Ovary (tissue), 9 donors: ENCODE data around the gene DENND1A. TPM values are rescaled to one million over a fixed set of nuclear protein-coding genes. Genes with fewer than 3 reads are reported as not detected.

Experiments used
- DNase-seq, 5 donors: peaks; one replicate each; pipeline ENCODE4 v3.0.0-alpha.2; 2019 to 2020
- H3K27ac ChIP-seq, 2 donors: fragments of 200-600 bp; one replicate each; pipeline versions ENCODE4 v1.5.1 to v1.8.0; 2019 to 2022
- H3K27me3 ChIP-seq: fragments of 200-600 bp; one replicate; pipeline ENCODE4 v1.8.0; 2022
- H3K36me3 ChIP-seq: fragments of 200-600 bp; sonication (generic); one replicate; pipeline ENCODE4 v1.5.1; 2019
- H3K4me1 ChIP-seq: one replicate; pipeline ENCODE4 v1.8.1; 2013; ENCODE audit warnings: mild to moderate bottlenecking, moderate library complexity; ENCODE audit not compliant: insufficient read depth
- H3K4me3 ChIP-seq: fragments of 200-600 bp; sonication (generic); one replicate; pipeline ENCODE4 v1.5.1; 2017
- H3K9me3 ChIP-seq, 2 donors: fragments of 200-600 bp in 1 of 2; sonication (generic) in 1 of 2; one replicate each; pipeline versions ENCODE4 v1.5.1 to v1.8.1; 2013 to 2019; ENCODE audit warnings: mild to moderate bottlenecking in 1 of 2, moderate library complexity in 1 of 2
- EP300 ChIP-seq: sonication (generic); formaldehyde crosslinking; IDR thresholded peaks from one replicate; pipeline ENCODE4 v1.6.1; 2017; ENCODE audit warnings: antibody characterized with exemption
- POLR2A ChIP-seq: fragments of 450-650 bp; IDR thresholded peaks from one replicate; pipeline ENCODE4 v1.6.1; 2017; ENCODE audit warnings: antibody characterized with exemption, mild to moderate bottlenecking, moderate library complexity
- WGBS, 3 donors: extraction: QIAGEN DNeasy Blood & Tissue Kit in 1 of 3; methylation state at CpG; one replicate each; pipeline versions ENCODE4 v1.1.5 to v1.1.7; 2013 to 2017; 5-methylcytosine and 5-hydroxymethylcytosine counted together
- intact Hi-C, 4 donors: fragments of 100-400 bp; cut with DNase I; formaldehyde crosslinking; loops; one replicate each; pipeline versions ENCODE4 v1.11.0 to v1.15.1; 2022 to 2023
- polyA plus RNA-seq, 2 donors: library from polyadenylated mRNA; stranded (reverse); fragments of 200-250 nt in 1 of 2; fragments of 350-450 nt in 1 of 2; fragmentation: Illumina TruSeq in 1 of 2; extraction: RNeasy Lipid Tissue Mini Kit (QIAGEN cat#74804) in 1 of 2; gene quantifications; one replicate each; pipeline ENCODE4 v1.2.3, GENCODE V29; 2013 to 2014
- total RNA-seq, 7 donors: library from RNA; depleted of rRNA in 2 of 7; stranded (reverse); fragments of >200 nt in 2 of 7; fragmentation: NEBNext Ultra II Directional in 3 of 7; extraction: Animal tissue kit (Norgen Biotek cat#: 25700) in 3 of 7; gene quantifications; one replicate each; pipeline versions ENCODE4 v1.1.0 to v1.2.4, GENCODE V29; 2016 to 2023
- TF ChIP-seq, protein P1 (sequence below), 3 donors: fragments of 450-650 bp in 2 of 3; fragments of 200-600 bp in 1 of 3; IDR thresholded peaks; one replicate each; pipeline versions ENCODE4 v1.5.1 to v1.8.0; 2016 to 2022; ENCODE audit warnings: antibody characterized with exemption in 3 of 3, mild to moderate bottlenecking in 1 of 3
- donor health status: DM: no; HTN: no; CAD: no; lungs with moderate emphysema.
- donor health status: DM: no; HTN: no; CAD: no.
- donor health status: Bipolar disorder and iron deficiency.
- donor health status: DM: yes; HTN: yes; CAD: no.
- donor health status: DM: no; HTN: no; CAD: no.
- donor health status: DM: yes; HTN: yes; CAD: no.

Gene DENND1A
- total and polyA plus RNA-seq, 9 donors = 10.4 to 24.5 (median 17.1) TPM

DNA sequence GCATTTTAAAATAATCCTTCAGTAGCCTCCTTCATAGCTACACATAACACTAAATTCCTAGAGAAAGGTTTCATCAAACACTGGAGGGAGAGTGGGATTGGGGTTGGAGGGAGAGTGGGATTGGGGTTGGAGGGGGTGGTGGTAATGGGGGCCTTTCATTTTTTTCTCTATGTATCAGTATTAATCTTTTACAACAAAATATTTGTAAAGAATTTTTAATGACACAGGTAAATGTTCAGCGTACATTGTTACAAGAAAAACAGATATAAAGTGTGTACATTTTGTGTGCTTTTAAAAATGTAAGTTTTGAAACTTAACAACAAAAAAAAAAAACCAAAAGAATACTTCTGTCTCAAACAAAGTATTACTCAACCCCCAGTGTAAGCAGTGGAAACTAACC is 266.4 kb downstream of the DENND1A start:
- Histone ChIP-seq H3K9me3 (peaks cover 0 to 4% of the 10 kb centered on the region in 2 donors), H3K27ac (no peak overlapping the region), H3K27me3 (no peaks in the 10 kb centered on the region), H3K4me1 (no peaks in the 10 kb centered on the region), H3K4me3 (no peak overlapping the region), H3K36me3 (no peaks in the 10 kb centered on the region)
- TF ChIP-seq POLR2A (no peak), EP300 (no peak)
- TF ChIP-seq, protein P1, sequence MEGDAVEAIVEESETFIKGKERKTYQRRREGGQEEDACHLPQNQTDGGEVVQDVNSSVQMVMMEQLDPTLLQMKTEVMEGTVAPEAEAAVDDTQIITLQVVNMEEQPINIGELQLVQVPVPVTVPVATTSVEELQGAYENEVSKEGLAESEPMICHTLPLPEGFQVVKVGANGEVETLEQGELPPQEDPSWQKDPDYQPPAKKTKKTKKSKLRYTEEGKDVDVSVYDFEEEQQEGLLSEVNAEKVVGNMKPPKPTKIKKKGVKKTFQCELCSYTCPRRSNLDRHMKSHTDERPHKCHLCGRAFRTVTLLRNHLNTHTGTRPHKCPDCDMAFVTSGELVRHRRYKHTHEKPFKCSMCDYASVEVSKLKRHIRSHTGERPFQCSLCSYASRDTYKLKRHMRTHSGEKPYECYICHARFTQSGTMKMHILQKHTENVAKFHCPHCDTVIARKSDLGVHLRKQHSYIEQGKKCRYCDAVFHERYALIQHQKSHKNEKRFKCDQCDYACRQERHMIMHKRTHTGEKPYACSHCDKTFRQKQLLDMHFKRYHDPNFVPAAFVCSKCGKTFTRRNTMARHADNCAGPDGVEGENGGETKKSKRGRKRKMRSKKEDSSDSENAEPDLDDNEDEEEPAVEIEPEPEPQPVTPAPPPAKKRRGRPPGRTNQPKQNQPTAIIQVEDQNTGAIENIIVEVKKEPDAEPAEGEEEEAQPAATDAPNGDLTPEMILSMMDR (IDR thresholded peaks at IDR 0.05) = no peak
- WGBS, 3 donors = 98 to 100% (median 100%) methylated on average over 1 of the region's 1 CpG
- intact Hi-C loops = no loop called here
- DNase-seq = no peak

DNA sequence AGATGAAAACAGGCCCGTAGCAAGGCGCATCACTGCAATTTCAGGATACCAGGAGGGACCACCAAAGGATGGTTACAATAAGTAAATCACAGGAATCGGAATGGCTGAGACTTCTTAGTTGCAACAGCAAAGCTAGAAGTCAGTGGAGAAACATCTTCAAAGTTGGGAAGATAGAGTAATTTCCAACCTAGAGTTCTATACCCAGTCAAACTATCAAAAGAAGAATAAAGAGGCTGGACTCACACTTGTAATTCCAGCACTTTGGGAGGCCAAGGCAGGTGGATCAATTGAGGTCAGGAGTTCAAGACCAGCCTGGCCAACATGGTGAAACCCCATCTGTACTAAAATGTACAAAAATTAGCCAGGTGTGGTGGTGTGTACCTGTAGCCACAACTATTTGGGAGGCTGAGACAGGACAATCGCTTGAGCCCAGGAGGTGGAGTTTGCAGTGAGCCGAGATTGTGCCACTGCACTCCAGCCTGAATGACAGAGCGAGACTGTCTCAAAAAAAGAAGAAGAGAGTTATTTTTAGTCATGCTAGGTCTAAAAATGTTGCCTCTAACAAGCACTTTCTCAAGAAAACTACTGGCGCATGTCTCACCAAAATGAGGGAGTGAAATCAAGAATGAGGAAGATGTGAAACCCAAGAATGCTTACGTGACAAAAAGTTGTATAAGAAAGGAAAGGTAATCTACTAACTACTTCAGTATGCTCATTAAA is 267.7 kb downstream of the DENND1A start:
- 93 to 99% (median 97%) methylated on average over 8 of the region's 8 CpGs for WGBS, 3 donors
- Histone ChIP-seq H3K27me3 (no peaks in the 10 kb centered on the region), H3K4me3 (no peak overlapping the region), H3K4me1 (no peaks in the 10 kb centered on the region), H3K27ac (no peak overlapping the region), H3K9me3 (peaks cover 0 to 4% of the 10 kb centered on the region in 2 donors), H3K36me3 (no peaks in the 10 kb centered on the region)
- intact Hi-C loops = no loop called here
- no peak for DNase-seq
- TF ChIP-seq POLR2A (no peak), EP300 (no peak)
- TF ChIP-seq, protein P1 (IDR thresholded peaks at IDR 0.05) = no peak

DNA sequence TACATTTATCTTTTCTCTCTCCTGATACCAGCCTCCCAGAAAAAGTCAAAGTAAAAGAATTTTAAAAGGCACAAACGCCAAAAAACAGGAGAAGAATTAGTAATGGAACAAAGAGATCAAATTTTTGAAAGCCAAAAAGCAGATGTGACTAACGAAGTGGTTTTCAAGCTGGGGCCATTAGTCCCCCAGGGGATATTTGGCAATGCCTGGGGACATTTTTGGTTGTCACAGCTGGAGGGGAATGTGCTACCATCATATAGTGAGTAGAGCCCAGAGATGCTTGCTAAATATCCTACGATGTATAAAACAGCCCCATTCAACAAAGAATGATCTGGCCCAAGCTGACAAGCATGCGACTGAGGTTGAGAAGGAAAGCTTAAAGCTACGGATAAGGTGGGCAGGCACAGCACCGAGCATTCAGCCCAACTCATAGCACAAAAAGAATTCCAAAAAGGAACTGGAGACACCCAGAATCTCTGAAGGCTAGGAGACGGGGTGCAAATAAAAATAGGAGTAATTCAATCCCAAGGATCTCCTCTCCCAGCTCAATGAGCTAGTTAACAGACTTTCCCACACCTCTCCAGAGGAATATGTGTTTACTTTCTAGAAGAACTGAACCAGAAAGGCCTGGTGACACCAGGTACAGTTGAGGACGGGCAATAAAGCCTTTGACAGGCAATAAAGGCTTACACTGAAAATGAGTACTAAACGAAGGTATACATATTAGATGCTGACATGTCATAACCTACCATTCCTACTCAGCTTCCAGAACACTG is 269.0 kb downstream of the DENND1A start:
- H3K27ac ChIP-seq = no peak overlapping the region
- intact Hi-C loops = no loop called here

DNA sequence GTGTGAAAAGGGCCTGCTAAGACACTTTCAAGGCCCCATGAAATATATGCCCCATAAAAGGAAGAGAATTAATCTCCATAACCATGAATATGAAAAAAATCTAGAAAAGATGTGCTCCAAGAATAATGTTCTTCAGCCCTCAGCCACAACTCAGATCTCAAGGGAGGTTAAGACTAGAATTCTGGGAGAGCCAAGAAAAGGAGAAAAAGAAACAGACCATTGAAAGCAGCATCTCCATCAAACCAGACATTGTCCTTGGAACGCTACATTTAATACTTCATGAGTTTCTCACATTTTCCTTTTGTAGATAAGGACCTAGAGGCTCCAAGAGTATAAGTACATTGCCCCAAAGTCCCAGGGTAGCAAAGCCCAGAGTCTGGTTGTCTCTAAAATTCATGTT is 270.6 kb downstream of the DENND1A start:
- Histone ChIP-seq H3K4me3 (no peak overlapping the region), H3K36me3 (no peaks in the 10 kb centered on the region), H3K9me3 (peaks cover 0 to 4% of the 10 kb centered on the region in 2 donors), H3K27me3 (no peaks in the 10 kb centered on the region), H3K27ac (no peak overlapping the region), H3K4me1 (no peaks in the 10 kb centered on the region)
- DNase-seq = no peak
- intact Hi-C loops = no loop called here
- 88 to 94% (median 92%) methylated on average over 1 of the region's 1 CpG for WGBS, 3 donors
- TF ChIP-seq, protein P1 (IDR thresholded peaks at IDR 0.05) = no peak
- no peak for TF ChIP-seq POLR2A
- TF ChIP-seq EP300 = no peak

More for the DNA sequence above, 269.0 kb downstream of the DENND1A start:
- H3K4me3 ChIP-seq = no peak overlapping the region
- no peaks in the 10 kb centered on the region for H3K36me3 ChIP-seq
- no peaks in the 10 kb centered on the region for H3K4me1 ChIP-seq
- peaks cover 0 to 4% of the 10 kb centered on the region in 2 donors for H3K9me3 ChIP-seq
- H3K27me3 ChIP-seq = no peaks in the 10 kb centered on the region
- no peak for DNase-seq
- TF ChIP-seq POLR2A = no peak
- no peak for TF ChIP-seq EP300
- TF ChIP-seq, protein P1 (IDR thresholded peaks at IDR 0.05) = no peak
- 87 to 91% (median 90%) methylated on average over 9 of the region's 9 CpGs for WGBS, 3 donors
